Measurements from ENCODE around the gene SEPTIN11.

DNA sequence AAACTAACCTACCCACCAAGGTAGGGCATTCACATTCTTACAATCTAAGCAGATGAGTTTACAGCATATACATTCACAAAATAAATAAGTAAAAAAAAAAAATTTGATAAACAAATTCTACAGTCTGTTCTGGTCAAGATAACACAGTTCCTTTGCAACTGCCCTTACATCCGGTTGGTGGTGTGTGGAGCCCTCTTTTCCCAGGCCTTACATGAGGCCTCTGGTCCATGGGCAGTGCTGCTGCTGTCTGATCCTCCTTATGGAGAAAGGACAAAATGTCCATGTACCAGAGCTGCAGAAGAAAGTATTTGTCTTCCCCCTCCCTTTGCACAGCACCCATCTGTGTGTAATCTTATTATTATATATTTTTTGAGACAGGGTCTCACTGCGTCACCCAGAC, 2.2 kb upstream of the SEPTIN11 start:
- TF ChIP-seq, protein P1, sequence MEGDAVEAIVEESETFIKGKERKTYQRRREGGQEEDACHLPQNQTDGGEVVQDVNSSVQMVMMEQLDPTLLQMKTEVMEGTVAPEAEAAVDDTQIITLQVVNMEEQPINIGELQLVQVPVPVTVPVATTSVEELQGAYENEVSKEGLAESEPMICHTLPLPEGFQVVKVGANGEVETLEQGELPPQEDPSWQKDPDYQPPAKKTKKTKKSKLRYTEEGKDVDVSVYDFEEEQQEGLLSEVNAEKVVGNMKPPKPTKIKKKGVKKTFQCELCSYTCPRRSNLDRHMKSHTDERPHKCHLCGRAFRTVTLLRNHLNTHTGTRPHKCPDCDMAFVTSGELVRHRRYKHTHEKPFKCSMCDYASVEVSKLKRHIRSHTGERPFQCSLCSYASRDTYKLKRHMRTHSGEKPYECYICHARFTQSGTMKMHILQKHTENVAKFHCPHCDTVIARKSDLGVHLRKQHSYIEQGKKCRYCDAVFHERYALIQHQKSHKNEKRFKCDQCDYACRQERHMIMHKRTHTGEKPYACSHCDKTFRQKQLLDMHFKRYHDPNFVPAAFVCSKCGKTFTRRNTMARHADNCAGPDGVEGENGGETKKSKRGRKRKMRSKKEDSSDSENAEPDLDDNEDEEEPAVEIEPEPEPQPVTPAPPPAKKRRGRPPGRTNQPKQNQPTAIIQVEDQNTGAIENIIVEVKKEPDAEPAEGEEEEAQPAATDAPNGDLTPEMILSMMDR (conservative IDR thresholded peaks at IDR 0.05 in 1 of 2, IDR thresholded peaks at IDR 0.05 in 1 of 2; ENCODE audit: low read depth in 1 of 2, low read length in 2 of 2), result peak in 1 of 2 donors; percentile 15
- TF ChIP-seq EZH2 (IDR thresholded peaks at IDR 0.05; ENCODE audit: low read length, missing control alignments), result no peak

All from fibroblast of lung (primary cell).